NCI-H2107 treated with DMSO at 0.1 percent for 48 hours (cell line): Measurements from ENCODE around the gene RFT1.

Source experiments
- DNase-seq: peaks from one replicate; lab custom pipeline; 2025; ENCODE audit not compliant: unreplicated experiment; lab: John Stamatoyannopoulos, UW

RFT1 gene

DNA sequence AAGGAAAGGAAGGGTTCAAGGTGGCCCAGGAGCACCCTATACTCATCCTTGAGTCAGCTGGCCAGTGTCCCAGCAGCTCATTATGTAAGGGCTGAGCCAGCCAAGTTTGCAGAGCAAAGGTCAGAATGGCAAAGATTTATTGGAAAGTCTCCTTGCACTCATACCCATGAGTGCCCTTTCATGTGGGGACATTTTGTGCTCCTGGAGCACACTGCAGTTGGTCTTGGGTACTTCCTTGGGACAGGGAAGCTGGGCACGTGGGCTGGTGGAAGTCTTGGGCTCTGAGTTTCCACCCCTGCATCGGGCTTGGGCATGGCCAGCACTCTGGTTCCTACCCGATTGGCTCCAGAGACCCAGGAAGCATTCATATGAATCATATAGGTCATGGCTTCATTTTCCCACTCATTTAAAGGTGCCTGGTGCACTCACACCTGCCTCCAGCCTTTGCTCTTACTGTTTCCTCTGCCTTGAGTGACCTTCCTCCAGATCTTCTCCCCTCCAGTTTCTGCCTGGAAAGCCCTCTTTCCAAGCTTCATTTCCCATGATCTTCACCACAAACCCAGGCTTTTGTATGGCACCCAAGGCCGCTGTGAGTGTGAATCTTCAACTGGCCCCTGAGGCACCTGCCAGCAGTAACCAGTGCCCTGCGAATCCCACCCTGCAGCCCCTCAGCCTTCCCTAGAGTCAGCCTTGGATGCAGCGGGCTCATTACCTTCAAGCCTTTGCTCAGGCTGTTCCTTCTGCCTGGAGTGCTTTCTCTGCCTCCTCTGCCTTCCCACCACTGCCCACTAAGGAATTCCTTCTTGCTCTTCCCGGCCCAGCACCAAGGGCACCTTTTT is 20.2 kb upstream of the RFT1 start:
- DNase-seq = no peak

DNA sequence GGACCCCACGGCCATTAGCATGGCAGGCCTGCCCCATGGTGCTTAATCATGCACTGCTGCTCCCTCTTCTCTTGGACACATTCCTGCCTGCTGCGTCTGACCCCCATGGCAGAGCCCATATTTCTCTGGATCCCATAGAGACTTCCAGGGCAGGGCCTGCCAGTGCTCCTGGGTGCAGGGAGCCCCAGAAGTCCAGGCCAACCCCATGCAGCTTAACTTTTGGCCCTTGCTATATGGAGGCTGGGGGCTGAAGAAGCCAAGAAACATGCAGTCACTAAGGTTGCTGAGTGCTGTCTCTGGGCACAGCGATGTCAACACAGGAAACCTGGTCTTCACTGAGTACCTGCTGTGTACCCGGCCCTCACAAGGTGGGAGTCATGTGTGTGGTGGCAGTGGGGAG is 19.5 kb upstream of the RFT1 start:
- DNase-seq = no peak

DNA sequence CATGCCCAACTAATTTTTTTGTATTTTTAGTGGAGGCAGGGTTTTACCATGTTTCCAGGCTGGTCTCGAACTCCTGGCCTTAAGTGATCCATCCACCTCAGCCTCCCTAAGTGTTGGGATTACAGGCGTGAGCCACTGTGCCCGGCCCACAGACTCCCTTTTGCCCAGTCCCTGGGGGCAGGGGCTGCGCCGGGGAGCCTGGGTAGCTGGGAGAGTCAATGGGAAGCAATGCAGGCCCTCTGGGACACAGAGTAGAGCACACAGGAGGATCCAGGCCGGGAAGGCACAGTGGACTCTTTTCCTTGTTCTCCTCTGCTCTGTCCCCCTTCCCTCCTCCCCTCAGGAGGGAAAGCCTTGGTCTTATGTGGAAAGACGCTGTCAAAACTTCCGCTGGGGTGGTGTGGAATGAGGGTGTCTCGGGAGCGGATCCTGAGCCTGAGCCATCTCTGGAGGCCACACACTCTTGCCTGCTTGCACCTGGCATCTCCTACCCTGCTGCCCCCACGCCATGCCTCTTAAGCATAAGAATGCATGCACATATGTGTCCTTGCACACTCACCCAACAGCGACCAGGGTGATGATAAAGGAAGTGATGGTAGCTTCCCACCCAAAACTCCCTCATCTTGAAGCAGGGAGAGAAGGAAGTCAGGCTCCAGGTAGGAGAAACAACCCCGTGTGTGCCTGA is 18.9 kb upstream of the RFT1 start:
- DNase-seq = no peak

DNA sequence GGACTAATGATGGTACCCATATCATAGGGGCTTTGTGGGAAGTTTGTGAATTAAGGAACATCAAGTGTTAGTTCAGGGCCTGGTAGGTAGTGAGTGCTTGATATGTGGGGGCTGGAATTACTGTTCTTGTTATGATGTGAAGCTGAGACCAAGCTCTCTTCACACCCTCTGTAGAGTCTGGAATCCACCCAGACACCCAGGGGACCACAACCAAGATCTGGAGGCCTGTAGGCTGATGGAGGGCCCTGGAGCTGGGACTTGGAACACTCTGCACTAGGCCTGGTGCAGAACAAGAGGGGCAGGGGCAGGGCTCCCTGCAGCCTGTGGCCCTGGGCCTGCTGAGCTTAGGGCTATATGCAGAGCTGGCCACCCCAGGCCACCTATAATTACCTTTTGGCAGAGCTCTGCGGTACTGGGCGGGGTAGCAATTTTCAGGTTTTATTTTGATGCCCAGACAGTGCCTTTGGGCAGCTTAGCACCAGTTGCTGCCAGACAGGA is 17.7 kb upstream of the RFT1 start:
- DNase-seq = no peak

DNA sequence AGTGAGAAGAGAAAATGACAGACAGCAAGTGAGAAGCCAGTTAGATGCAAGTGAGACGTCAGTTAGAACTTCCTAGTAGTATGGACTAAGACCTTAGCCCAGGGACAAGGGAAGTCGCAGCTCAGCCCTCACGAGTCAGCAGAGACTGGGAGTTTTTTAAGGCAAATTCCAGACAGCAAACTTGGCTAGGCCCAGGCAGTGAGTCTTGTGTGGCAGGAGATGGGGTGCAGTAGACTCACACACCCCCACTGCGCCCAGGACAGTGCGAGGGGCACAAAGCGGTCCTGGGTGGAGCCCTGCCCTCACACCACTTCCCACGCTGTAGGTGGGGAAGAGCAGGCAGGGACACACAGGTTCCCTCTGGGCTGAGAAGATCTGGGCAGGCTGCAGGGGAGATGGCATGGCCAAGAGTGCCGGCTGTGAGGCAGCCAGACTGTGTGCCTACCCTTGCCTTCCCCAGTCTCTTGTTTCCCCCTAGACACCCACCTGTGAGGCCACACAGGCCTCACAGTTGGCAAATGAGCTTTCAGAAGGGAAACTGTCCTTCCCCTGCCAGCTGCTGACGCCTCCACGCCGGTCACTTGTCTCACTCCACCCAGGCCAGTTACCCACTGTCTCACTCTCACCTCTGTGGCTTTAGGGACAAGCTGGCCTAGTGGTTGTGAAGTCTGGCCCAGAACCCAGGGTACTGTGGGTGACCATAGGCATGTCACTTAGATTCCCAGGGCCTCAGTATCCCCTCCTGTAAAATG is 17.1 kb upstream of the RFT1 start:
- no peak for DNase-seq

DNA sequence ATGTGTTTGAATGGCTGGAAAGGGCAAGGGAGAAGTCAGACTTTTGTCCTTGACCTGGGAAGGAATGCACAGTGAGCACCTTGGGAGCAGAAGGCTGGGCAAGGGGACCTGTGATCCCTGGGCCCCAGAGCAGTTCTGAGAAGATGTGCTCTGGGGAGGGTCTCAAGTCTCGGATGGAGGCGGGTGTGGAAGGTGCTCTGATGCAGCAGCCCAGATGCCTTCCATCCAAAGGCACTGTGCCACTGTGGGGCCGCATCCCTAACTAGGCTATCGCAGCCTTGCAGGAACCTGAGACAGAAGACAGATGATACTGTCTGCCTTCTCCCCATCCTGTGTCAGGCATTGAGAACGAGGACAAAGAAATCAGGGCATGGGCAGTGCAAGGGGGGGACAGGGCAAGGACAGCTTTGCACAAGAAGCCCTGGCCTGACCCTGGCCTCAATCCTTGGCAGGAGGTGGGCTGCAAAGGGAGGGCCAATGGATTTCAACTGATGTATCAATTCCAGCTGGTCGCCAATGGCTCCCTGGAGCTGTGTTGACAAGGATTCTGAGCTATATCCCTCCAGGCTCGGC is 16.2 kb upstream of the RFT1 start:
- DNase-seq = no peak

DNA sequence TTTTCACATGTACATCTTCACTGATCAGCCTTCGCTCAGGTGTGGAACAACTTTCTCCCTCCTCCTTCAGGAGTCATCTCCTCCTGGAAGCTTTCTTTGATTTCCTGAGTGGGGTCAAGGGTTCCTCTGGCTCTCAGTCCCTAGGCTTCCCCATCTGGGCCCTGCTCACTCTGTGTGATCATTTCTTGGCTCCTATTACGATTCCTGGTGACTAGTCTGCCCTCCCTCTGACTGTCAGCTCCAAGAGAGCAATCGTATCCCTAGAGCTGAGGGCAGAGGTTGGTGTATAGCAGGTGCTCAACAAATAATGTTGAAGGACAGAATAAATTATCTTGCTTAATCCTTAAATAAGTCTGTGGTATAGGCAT is 15.5 kb upstream of the RFT1 start:
- no peak for DNase-seq

DNA sequence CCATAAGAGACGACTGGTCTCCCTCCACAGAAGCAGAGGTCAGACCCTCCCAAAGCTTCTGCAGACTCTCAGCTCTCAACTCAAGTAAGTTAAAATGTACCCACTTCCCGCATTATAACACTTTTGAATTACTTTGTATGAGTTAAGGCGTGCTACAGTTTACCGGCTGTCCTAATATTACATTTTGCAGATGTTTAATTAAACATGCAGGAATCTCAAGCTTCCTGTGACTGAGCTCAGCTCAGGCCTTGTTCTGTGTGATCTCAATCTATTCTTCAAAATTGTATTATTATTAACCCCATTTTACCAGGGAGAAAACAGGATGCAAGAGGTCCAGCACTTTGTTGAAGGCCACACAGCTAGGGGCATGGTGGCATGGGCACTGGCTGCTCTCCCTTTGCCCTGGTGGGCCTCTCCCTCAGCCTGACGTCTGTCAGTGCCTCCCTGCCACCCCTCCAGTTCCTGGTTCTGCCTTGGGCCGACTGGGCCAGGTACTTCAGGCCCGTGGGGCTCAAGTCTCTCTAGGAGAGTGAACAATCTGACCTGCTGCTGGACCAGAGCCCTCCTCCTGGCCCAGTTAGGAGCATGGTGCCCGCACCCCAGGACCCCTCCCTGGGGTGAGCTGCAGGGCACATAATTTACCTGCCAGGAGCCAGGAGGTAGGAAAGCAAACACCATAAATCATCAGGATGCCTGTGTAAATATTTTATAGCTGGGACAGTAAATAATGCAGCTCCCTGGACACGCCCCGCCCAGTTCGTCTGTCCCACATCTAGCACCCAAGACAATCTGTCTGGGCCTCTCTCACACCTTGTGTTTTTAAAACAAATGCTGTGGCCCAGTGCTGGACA is 14.9 kb upstream of the RFT1 start:
- no peak for DNase-seq

DNA sequence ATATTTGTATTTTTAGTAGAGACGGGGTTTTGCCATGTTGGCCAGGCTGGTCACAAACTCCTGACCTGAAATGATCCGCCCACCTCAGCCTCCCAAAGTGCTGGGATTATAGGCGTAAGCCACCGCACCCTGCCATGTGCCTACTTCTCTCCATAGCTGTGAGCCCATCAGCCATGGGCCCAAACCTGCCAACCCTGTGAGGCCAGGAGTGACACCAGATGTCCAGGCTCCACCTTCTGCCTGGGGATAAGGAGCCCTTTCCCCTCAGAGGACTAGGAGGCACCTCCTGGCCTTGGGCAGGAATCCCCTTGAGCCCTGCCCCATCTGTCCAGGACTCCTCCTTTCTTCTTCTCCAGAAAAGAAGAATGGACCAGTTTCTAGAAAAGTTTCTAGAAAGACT is 14.2 kb upstream of the RFT1 start:
- no peak for DNase-seq

DNA sequence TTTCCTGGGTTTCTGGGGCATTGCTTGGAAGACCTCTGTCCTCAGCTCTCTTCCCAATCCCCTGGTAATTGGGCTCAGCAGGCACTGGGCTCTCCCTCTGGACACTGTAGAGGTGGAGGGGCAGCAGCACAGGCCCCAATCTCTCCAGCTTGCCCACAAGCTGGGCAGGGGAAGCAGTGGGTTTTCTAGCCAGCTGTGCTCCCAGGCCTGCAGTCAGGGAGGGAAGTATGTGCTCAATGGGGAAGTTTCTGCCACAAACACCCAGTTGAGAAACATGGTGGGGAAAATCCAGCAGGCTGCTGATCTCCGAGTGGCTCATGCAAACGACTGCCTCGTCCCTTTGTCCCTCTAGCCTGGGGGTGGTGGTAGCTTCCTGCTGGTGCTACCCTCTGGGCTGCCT is 12.8 kb upstream of the RFT1 start:
- no peak for DNase-seq

DNA sequence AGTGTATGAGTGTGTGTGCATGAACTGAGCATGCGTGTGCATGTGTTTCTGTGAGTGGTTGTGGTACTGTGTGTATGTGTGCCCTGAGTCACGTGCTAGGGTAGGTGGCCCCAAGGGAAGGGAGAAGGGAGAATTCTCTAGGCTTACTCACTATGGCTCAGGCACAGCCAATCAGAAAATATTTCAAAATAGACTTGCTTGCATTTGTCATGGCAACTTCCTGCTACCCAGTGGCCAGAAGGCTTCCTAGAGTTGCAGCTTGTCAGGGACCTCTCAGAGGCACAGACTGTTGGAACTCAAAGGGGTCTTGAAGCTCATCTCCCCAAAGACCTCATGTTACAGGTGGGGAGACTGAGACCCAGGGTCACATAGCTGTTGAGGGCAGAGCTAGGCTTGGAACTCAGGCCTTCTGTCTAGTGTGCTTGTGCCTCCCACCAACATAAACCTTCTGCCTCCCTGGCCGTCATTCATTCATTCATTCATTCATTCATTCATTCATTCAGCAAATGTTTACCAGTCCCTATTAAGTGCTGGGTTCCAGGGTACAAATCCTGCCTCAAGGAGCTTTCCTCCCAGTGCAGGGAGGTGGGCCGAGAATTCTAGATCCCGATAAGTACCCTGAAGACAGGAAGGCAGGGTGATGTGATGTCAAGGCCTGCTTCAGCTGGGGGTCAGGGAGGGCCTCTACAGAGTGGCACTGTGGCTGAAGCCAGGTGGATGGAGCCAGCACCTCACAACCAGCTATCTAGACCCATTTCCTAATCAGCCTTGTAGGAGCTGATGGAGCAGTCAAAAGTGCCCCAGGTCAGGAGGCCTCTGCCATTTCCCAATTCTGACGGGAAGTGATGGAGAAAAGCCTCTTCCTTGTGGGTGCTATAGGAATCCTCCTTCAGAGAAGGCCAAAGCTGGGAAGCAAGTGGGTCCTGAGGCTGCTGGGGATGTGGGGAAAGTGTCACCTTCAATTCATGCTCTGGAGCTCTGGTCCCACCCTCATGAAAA is 10.9 kb upstream of the RFT1 start:
- DNase-seq = no peak

DNA sequence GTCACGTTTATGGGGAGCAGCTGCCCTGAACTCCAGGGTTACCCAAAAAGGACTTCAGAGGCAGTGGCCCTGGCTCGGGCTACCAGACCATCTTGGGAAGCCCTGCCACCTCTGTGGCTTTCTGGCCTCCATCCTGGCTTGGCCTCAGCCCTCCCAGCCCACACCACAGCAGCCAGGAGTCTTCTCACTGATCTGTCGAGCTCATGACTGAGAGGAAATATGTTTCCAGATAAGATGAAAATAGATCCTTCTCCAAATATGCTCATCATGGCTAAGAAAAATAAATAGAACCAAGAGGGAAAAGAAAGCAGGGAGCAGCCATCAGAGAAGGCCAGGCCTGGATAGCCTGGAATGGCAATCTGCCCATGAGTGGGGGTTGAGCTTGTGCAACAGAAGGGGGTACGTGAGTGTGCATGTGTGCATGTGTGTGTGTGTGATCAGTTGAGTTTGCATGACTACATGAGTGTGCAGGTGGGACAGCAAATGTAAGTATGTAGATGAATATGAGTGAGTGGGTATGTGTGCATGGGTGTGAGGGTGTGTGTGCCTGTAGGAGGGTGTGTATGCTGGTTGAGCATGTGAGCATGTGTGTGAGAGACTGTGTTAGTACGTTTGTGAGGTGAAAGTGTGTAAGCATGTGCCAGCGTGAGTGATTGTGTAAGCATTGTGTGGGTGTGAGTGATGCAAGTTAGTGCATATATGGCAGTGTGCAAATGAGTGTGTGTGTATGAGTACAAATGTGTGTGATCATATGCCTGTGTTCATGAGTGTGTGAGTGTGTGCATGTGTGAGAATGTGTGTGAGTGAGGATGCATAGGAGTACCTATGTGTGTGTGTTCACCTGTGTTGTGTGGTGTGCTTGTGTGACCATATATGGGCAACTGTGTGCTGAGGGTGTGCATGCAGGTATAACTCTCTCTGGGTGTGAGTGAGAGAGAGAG is 9.9 kb upstream of the RFT1 start:
- DNase-seq = no peak

DNA sequence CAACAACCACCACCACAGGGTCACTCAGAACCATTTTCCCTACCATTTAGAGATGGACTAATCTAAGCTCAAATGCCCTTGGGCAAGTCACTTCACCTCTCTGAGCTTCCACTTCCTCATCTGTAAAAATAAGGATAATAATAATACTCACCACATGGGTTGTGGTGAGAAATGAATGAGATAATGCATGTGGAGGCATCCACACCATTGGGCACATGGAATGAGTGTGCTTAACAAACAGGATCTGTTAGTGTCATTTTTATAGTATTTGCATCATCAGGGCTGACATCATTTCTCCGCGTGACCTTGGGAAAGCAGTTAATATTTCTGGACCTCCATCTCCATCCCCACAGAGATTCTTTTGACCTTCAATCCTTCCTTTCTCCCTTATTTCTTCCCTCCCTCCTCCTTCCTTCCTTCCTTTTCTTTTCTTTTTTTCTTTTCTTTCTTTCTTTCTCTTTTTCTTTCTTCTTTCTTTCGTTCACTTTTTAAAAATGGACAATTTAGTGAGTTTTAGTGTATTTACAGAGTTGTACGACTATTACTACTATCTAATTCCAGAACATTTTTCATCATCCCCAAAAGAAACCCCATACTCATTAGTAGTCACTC is 7.7 kb upstream of the RFT1 start:
- no peak for DNase-seq

DNA sequence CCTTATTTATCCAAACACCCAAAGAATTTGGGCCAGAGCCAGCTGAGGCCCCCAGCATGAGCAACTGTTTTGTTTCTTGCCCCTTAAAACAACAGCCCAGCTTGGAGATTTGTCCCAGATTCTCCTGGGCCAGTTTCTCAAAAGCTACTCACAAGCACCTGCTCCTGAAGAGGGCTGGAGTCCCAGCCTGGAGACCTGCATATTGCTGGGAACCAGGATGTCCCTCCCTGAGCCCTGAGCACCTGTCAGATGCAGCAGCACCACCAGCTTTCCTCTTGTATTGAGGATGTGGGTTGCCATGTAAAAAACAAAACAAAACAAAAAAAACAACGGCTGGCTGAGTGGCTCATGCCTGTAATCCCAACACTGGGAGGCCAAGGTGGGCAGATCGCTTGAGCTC is 7.0 kb upstream of the RFT1 start:
- DNase-seq = no peak

DNA sequence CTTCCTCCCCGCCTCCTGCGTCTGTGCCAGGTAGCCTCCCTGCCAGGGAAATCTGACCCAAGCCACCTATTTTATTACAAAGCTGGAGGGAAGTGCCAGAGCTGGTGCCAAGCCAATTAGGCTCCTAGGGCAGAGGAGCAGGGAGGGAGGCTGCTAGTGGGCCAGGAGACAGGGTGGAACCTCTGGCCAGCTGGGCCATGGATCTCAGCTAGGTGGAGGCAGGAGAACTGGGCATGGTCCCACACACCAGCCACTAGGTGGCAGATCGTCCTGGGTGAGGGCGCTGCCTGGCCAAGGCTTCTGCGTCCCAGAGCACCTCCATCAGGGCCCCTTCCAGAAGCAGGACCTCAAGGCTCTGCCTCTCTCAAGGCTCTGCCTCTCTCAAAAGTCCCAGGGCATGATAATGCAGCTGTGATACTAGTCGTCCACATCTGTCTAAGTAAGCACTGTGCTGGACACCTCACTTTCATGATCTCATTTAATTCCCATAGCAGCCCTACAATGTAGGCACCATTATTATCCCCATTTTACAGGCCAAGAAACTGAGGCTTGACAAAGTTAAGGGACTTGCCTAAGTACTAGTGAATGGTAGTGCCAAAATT is 4.5 kb upstream of the RFT1 start:
- DNase-seq = peak; percentile 49

DNA sequence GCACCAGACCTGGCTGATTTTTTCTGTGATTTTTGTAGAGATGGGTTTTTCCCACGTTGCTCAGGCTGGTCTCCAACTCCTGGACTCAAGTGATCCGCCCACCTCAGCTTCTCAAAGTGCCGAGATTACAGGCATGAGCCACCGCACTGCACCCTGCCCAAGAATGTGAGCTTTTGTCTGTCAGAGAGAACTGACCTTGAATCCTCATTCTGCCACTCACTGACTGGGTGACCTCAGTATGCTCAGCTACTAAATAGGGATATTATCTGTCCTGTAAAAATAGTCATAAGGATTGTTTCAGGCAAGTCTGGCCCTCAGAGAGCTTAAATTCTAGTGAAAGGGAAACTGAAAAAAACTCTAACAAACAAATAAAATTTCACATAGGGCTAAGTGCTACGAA is 2.1 kb upstream of the RFT1 start:
- DNase-seq = no peak

DNA sequence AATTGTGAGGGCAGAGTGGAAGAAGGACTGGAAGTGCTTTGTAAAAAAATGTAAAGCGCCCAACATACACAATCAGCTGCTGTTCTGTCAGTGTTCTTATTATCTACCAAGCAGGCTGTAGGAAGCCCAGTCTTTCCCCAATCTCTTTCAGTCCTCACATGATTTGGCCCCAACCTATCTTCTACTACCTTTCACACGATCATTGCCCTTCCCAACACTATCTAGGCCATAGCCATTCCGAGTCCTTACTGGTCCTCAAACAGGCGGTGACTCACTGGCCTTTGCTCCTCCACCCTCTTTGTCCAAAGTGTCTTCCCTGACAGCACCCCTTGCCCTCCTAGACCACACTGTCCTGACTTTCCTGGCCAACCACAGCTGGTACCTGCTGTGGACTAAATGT is 861 bp upstream of the RFT1 start:
- no peak for DNase-seq

DNA sequence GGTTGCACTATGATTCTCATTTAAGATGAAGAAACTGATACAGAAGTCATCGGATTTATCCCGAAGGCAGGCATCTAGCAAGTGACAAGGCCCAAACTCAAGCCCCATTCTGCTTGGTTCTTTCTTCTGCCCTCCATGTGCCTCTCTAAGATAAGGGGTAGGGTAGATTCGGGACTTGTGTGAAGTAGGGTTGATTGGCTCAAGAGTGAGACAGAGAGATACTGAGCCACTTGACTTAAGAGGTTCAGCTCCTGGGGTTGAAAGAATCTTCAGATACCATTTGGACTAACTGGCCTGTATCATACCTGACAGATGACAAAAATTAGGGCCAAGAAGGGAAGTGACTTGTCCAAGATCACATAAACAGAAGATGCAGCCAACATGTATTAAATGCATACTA is 891 bp downstream of the RFT1 start:
- DNase-seq = no peak
